GM12801 (cell line): ENCODE measurements around the gene MEX3A.

ENCODE experiments used
- CTCF ChIP-seq: IDR thresholded peaks from one replicate; pipeline ENCODE4 v1.5.1; 2011; ENCODE audit warnings: control low read depth; ENCODE audit not compliant: insufficient read length; ENCODE audit errors: extremely low read depth

MEX3A gene

GRCh38 chr1:156113282-156113950 is 31.2 kb upstream of the MEX3A start:
- no peak for TF ChIP-seq CTCF

GRCh38 chr1:156112276-156113137 is 30.2 kb upstream of the MEX3A start:
- no peak for TF ChIP-seq CTCF

- no peak for TF ChIP-seq CTCF
Observed at GRCh38 chr1:156111355-156111962, 29.2 kb upstream of the MEX3A start.

- TF ChIP-seq CTCF: no peak
Observed at GRCh38 chr1:156110252-156110651, 28.0 kb upstream of the MEX3A start.

- no peak for TF ChIP-seq CTCF
Observed at GRCh38 chr1:156108664-156109241, 26.5 kb upstream of the MEX3A start.

GRCh38 chr1:156108057-156108456 is 25.8 kb upstream of the MEX3A start:
- no peak for TF ChIP-seq CTCF
